ENCODE data around the gene FHIT.
"Not testable (repeated sequence)": the region's sequence is repeated elsewhere in the genome, so short reads cannot be mapped to it uniquely, and the experiment has no call there.

Gene FHIT

GRCh38 chr3:61224823-61225222 is 26.4 kb downstream of the FHIT start:
- no peak for DNase-seq

GRCh38 chr3:61223451-61223850 is 27.8 kb downstream of the FHIT start:
- DNase-seq = no peak

GRCh38 chr3:61222467-61222866 is 28.8 kb downstream of the FHIT start:
- DNase-seq = no peak

- no peak for DNase-seq
These were observed 29.4 kb downstream of the FHIT start for GRCh38 chr3:61221759-61222362.

GRCh38 chr3:61218504-61218903 is 32.7 kb downstream of the FHIT start:
- no peak for DNase-seq

GRCh38 chr3:61216171-61216570 is 35.1 kb downstream of the FHIT start:
- DNase-seq = not testable (repeated sequence)

GRCh38 chr3:61202086-61202485 is 49.2 kb downstream of the FHIT start:
- no peak for DNase-seq

- no peak for DNase-seq
These were observed 50.2 kb downstream of the FHIT start for GRCh38 chr3:61201071-61201470.

GRCh38 chr3:61200270-61200669 is 51.0 kb downstream of the FHIT start:
- no peak for DNase-seq

- DNase-seq = no peak
These were observed 51.4 kb downstream of the FHIT start for GRCh38 chr3:61199843-61200242.

- no peak for DNase-seq
These were observed 56.2 kb downstream of the FHIT start for GRCh38 chr3:61194892-61195538.

- no peak for DNase-seq
These were observed 59.0 kb downstream of the FHIT start for GRCh38 chr3:61192222-61192621.

- not testable (repeated sequence) for DNase-seq
These were observed 61.0 kb downstream of the FHIT start for GRCh38 chr3:61190205-61190604.

- DNase-seq = no peak
These were observed 65.2 kb downstream of the FHIT start for GRCh38 chr3:61186030-61186429.

GRCh38 chr3:61184956-61185355 is 66.3 kb downstream of the FHIT start:
- DNase-seq = no peak

- no peak for DNase-seq
These were observed 68.6 kb downstream of the FHIT start for GRCh38 chr3:61182662-61183061.

GRCh38 chr3:61181874-61182273 is 69.4 kb downstream of the FHIT start:
- no peak for DNase-seq

GRCh38 chr3:61180206-61180605 is 71.0 kb downstream of the FHIT start:
- DNase-seq = no peak

- no peak for DNase-seq
These were observed 73.1 kb downstream of the FHIT start for GRCh38 chr3:61178167-61178566.

GRCh38 chr3:61177450-61177849 is 73.8 kb downstream of the FHIT start:
- DNase-seq = no peak

- no peak for DNase-seq
These were observed 77.6 kb downstream of the FHIT start for GRCh38 chr3:61173676-61174075.

- no peak for DNase-seq
These were observed 78.6 kb downstream of the FHIT start for GRCh38 chr3:61172684-61173083.

- DNase-seq = no peak
These were observed 79.0 kb downstream of the FHIT start for GRCh38 chr3:61172203-61172602.

- DNase-seq = no peak
These were observed 81.5 kb downstream of the FHIT start for GRCh38 chr3:61169621-61170251.

- no peak for DNase-seq
These were observed 83.0 kb downstream of the FHIT start for GRCh38 chr3:61168286-61168685.

Data from activated CD4-positive, alpha-beta T cell treated with anti-CD3 and anti-CD28 coated beads for 4 hours (primary cell).